GM10266 (cell line): ENCODE measurements around the gene IGSF21.

Source experiments
- DNase-seq: peaks from one replicate; pipeline ENCODE4 v3.0.0; 2012; ENCODE audit errors: extremely low spot score
- TF ChIP-seq, protein P1 (sequence below): IDR thresholded peaks from 2 replicates; pipeline ENCODE4 v1.5.1; 2012; ENCODE audit warnings: mild to moderate bottlenecking, low read depth; ENCODE audit not compliant: control insufficient read depth, insufficient read depth; ENCODE audit errors: missing control alignments

Gene IGSF21

DNA sequence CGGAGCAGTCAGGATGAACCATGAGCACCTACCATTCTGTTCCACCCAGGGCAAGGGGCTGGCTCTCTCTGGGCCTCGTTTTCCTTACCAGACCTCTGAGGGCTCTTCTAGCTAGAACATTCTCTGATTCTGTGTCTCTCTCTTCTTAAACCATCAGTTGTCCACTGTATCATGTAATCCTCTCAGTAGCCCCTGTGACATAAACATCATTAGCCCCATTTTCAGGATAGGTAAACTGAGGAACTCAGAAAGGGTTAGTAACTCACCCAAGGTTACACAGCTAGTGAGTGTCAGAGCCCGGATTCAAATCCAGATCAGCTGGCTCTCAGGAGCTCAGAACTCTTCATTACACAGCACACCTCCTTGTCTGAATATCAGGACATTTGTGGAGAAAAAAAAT is 22.8 kb downstream of the IGSF21 start:
- TF ChIP-seq, protein P1, sequence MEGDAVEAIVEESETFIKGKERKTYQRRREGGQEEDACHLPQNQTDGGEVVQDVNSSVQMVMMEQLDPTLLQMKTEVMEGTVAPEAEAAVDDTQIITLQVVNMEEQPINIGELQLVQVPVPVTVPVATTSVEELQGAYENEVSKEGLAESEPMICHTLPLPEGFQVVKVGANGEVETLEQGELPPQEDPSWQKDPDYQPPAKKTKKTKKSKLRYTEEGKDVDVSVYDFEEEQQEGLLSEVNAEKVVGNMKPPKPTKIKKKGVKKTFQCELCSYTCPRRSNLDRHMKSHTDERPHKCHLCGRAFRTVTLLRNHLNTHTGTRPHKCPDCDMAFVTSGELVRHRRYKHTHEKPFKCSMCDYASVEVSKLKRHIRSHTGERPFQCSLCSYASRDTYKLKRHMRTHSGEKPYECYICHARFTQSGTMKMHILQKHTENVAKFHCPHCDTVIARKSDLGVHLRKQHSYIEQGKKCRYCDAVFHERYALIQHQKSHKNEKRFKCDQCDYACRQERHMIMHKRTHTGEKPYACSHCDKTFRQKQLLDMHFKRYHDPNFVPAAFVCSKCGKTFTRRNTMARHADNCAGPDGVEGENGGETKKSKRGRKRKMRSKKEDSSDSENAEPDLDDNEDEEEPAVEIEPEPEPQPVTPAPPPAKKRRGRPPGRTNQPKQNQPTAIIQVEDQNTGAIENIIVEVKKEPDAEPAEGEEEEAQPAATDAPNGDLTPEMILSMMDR = no peak
- no peak for DNase-seq

DNA sequence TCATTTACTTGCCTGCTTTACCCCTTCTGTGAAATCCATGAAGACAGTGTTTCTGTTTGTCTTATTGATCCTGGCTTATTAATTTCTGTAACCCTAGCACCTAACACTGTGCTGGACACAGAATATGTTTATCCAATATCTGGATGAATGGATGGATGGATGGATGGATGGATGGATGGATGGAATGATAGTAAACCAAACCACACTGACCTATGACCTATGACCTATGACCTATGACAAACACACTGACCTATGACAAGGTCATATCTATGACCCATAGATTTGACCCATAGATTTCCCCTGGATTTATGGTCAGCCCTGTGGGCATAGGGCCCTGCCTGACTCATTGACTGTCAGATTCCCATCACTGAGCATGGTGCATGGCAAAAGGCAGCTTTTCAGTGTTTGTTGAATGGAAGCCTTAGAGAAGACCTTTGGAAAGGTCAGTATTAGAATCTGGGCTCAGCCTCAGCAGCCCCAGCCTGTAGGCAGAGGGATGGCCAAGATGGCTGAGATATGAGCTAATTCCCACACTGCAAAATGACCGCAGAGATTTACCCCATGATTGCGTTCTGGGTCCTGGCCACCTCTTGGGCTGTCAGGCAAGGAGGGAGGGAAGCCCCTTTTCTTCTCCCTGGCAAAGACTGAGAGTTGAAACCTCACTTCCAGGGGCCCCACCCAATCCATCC is 24.6 kb downstream of the IGSF21 start:
- TF ChIP-seq, protein P1 = no peak

DNA sequence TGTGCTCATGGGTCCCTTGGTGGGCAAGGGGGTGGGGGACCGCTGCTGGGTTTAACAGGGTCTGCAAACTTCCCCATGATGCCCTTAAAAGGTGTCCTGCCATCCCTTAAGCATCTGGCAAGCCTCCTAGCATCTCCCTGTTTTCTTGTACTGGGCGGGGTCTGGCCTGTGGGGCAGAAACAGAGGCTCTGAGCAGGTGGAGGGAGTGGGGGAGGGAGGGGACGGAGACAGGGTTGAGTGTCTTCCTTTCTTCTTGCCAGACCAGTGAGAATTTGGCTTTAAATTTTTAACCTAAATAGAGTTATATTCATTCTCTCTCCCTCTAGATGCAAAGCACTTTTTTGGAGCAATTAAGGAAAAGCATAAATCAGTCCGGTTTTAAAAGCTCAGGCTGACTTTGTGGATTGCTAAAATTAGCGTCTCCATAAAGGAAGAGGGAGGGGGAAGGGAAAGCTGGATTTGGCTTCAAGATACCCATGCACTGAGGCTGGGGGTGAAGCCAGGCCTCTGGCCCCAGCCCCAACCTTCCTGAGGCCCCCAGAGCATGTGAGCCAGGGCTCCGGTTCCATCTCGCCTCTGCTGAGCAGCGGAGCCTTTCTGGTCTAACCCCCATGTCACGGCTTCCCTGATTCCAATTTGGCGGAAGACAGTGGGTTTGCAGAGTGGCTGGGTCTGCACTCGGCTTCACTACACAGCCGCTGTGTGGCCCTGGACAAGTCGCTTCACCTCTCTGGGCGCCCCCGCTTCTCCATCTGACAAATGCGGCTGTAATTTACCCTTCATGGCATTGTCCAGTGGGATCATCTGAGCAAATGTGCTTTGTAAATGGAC is 25.3 kb downstream of the IGSF21 start:
- TF ChIP-seq, protein P1 = no peak
- DNase-seq = no peak

More for the DNA sequence above, 24.6 kb downstream of the IGSF21 start:
- no peak for DNase-seq

DNA sequence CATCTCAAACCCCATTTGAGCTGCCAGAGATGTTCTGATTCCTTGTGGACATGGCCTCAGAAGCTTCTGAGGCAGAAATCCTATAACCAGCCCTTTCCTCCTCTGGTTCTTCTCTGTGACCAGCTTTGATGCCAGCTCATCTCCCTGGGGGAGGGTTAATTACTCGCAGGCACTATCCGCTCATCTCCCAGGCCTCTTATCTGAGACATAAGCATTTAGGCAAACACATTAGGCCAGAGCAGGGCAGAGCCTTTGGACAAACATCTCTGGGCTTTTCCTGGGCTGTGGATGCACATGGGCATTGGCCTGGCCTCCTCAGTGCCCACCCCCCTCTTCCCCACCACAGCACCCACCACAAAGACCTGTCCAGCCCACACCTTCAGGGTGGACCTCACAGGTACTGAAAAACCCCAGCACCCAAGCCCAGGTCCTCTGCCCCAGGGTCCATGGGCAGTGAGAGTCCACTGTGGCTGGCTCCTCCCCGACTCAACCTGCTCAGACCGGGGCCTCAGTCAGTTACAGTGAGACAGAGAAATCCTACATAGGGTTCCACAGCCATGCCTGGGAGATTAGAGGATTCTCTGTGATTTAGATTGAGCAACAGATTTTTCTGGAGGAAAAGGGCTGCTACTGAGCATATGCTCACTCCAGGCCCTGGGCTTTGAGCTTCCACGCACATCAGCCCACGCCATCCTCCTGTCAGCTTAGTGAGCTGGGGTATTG is 26.9 kb downstream of the IGSF21 start:
- DNase-seq = no peak
- TF ChIP-seq, protein P1 = no peak

DNA sequence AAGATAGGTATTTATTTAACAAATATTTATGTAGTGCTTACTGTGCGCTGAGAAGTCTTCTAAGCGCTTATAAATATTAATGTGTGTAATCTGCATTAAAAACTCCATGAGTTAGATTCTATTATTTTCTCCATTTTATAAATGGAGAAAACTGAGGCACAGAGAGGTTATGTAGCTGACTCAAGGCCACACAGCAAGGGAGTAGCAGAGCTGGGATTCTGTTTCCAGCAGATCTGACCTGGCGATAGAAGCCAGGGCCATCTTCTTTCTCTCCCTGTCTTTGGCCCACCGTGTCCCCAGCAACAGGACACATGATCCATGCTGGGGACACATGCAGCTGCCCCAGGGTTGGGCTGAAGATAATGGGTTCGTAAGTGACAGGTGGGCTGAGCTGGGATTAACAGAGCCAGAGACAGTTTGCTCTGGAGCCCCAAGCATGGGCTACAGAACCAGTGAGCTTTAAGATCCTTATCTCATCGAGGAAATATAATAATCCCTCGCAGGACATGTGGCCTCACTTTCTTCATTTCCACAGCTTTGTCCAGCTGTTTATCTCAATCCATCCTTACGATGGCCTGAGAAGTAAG is 30.3 kb downstream of the IGSF21 start:
- TF ChIP-seq, protein P1 = no peak
- no peak for DNase-seq

DNA sequence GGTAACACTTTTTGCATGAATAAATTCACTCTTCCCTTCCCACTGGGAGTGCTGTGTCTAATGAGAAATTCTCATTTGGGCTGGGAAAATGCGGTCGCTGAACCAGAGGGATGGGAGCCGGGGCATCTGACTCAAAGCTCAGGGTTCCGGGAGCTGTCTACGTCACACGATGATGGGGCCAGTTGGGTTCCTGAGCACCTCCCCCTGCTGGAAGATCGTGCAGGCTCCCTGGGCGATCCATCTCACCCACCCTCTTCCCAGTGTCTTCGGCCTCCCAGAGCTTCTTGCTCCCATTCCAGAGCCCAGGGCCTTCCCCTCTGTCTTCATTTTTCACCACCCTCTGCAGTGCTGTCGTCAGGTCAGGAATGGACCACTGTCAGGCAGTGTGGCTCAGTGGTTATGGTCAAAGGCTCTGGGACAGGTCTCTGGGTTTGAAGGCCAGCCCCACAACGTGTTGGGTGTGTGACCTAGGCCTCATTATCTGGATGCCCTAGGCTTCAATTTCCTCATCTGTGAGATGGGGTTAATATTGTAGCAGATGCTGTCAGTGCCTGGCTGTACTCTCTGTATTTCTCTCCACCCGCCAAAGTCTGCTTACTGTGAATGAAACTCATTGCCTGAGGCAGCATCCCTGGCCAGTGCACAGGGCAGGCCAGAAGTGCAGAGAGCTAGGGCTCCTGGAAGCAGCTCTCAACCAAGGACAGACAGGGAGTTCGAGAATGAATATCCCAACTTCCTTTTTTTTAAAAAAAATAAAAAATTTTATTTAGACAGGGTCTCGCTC is 31.8 kb downstream of the IGSF21 start:
- TF ChIP-seq, protein P1 = no peak
- DNase-seq = no peak
